Neural progenitor cell (in vitro differentiated cells): ENCODE data around the gene MAD1L1. TPM values are rescaled to one million over a fixed set of nuclear protein-coding genes. Genes with fewer than 3 reads are reported as not detected.

ENCODE experiments used
- DNase-seq: peaks from one replicate; pipeline ENCODE4 v3.0.0-alpha.2; 2016; ENCODE audit warnings: low spot score
- H2AFZ ChIP-seq: fragments of 200-600 bp; sonication (generic); replicated peaks from 2 replicates; pipeline ENCODE4 v1.6.1; 2016; ENCODE audit warnings: antibody characterized with exemption
- H3F3A ChIP-seq: fragments of 200-600 bp; sonication (generic); 2 replicates; pipeline ENCODE4 v1.6.1; 2016; ENCODE audit warnings: antibody characterized with exemption, low read depth
- H3K27ac ChIP-seq: fragments of 200-600 bp; sonication (generic); 2 replicates; pipeline ENCODE4 v1.5.1; 2016; ENCODE audit warnings: mild to moderate bottlenecking
- H3K27me3 ChIP-seq: fragments of 200-600 bp; sonication (generic); 2 replicates; pipeline ENCODE4 v1.6.1; 2016; ENCODE audit warnings: mild to moderate bottlenecking, moderate library complexity
- H3K36me3 ChIP-seq: fragments of 200-600 bp; sonication (generic); 2 replicates; pipeline ENCODE4 v1.5.1; 2016
- H3K4me1 ChIP-seq: fragments of 200-600 bp; sonication (generic); 2 replicates; pipeline ENCODE4 v1.6.1; 2016; ENCODE audit warnings: mixed run types
- H3K4me2 ChIP-seq: fragments of 200-600 bp; sonication (generic); 2 replicates; pipeline ENCODE4 v1.6.1; 2016
- H3K4me3 ChIP-seq: fragments of 200-600 bp; sonication (generic); 2 replicates; pipeline ENCODE4 v1.5.1; 2016
- H3K79me2 ChIP-seq: fragments of 200-600 bp; sonication (generic); 2 replicates; pipeline ENCODE4 v1.6.1; 2016; ENCODE audit warnings: low read depth
- H3K9ac ChIP-seq: fragments of 200-600 bp; sonication (generic); 2 replicates; pipeline ENCODE4 v1.6.1; 2016
- H3K9me3 ChIP-seq: fragments of 200-600 bp; sonication (generic); 2 replicates; pipeline ENCODE4 v1.5.1; 2016; ENCODE audit warnings: low read depth
- H4K20me1 ChIP-seq: fragments of 200-600 bp; sonication (generic); 2 replicates; pipeline ENCODE4 v1.6.1; 2016; ENCODE audit warnings: low read depth
- H3K27ac Mint-ChIP-seq: 3 replicates; pipeline ENCODE4 v1.8.0; 2021; ENCODE audit warnings: mixed read lengths
- H3K27me3 Mint-ChIP-seq: 2 replicates; pipeline ENCODE4 v1.8.0; 2022; ENCODE audit warnings: low read depth, mild to moderate bottlenecking, inconsistent platforms, moderate library complexity, mixed read lengths; ENCODE audit not compliant: insufficient read depth
- H3K36me3 Mint-ChIP-seq: 3 replicates; pipeline ENCODE4 v1.8.0; 2021; ENCODE audit warnings: mixed read lengths
- H3K4me1 Mint-ChIP-seq: 3 replicates; pipeline ENCODE4 v1.8.0; 2021; ENCODE audit warnings: mixed read lengths
- H3K4me3 Mint-ChIP-seq: 3 replicates; pipeline ENCODE4 v1.8.0; 2021; ENCODE audit warnings: mild to moderate bottlenecking, moderate library complexity, mixed read lengths
- H3K9me3 Mint-ChIP-seq: 3 replicates; pipeline ENCODE4 v1.8.0; 2020; ENCODE audit warnings: mixed read lengths
- CTCF ChIP-seq: fragments of 200-600 bp; sonication (generic); IDR thresholded peaks from 2 replicates; pipeline ENCODE4 v1.5.1; 2017; ENCODE audit warnings: antibody characterized with exemption, mild to moderate bottlenecking
- EZH2 ChIP-seq: fragments of 200-600 bp; sonication (generic); IDR thresholded peaks from 2 replicates; pipeline ENCODE4 v1.6.1; 2017; ENCODE audit warnings: antibody characterized with exemption, mild to moderate bottlenecking, moderate library complexity
- EZH2phosphoT487 ChIP-seq: fragments of 200-600 bp; sonication (generic); IDR thresholded peaks from 2 replicates; pipeline ENCODE4 v1.6.1; 2017; ENCODE audit warnings: antibody characterized with exemption
- total RNA-seq: library from RNA; depleted of rRNA; stranded (reverse); fragments of >200 nt; gene quantifications from 2 replicates; pipeline ENCODE4 v1.2.3, GENCODE V29; 2015; ENCODE audit warnings: low replicate concordance

The MAD1L1 gene
- total RNA-seq, 1 donor from 2014 or later = 23.7 TPM

GRCh38 chr7:2192831-2193534 lies 39.8 kb downstream of the MAD1L1 start:
- Histone ChIP-seq H3K4me2 (no peak overlapping the region), H3K9me3 (no peaks in the 10 kb centered on the region), H3K27ac (no peak overlapping the region), H3K4me3 (no peak overlapping the region), H3K79me2 (peaks cover 24% of the 10 kb centered on the region), H2AFZ (no peak overlapping the region), H3K36me3 (no peaks in the 10 kb centered on the region), H3K4me1 (peaks cover 10% of the 10 kb centered on the region), H3K27me3 (no peaks in the 10 kb centered on the region), H4K20me1 (no peaks in the 10 kb centered on the region), H3K9ac (no peak overlapping the region), H3F3A (no peaks in the 10 kb centered on the region)
- Mint-ChIP-seq H3K27ac (no peak overlapping the region), H3K4me3 (no peak overlapping the region), H3K36me3 (peaks cover 54% of the 10 kb centered on the region), H3K9me3 (peaks cover 22% of the 10 kb centered on the region), H3K27me3 (no peaks in the 10 kb centered on the region), H3K4me1 (peaks cover 3% of the 10 kb centered on the region)
- peak; percentile 22 for DNase-seq
- TF ChIP-seq EZH2 = no peak
- no peak for TF ChIP-seq CTCF
- no peak for TF ChIP-seq EZH2phosphoT487

GRCh38 chr7:2191016-2191415 lies 41.7 kb downstream of the MAD1L1 start:
- H4K20me1 ChIP-seq = no peaks in the 10 kb centered on the region
- Mint-ChIP-seq H3K9me3 (peaks cover 20% of the 10 kb centered on the region), H3K36me3 (peaks cover 44% of the 10 kb centered on the region), H3K27me3 (no peaks in the 10 kb centered on the region), H3K27ac (no peak overlapping the region), H3K4me1 (peaks cover 3% of the 10 kb centered on the region), H3K4me3 (no peak overlapping the region)
- no peaks in the 10 kb centered on the region for H3K27me3 ChIP-seq
- no peak overlapping the region for H3K4me3 ChIP-seq
- H3K79me2 ChIP-seq = peaks cover 33% of the 10 kb centered on the region
- no peaks in the 10 kb centered on the region for H3F3A ChIP-seq
- no peaks in the 10 kb centered on the region for H3K9me3 ChIP-seq
- H3K27ac ChIP-seq = no peak overlapping the region
- peaks cover 10% of the 10 kb centered on the region for H3K4me1 ChIP-seq
- no peak for DNase-seq
- H3K9ac ChIP-seq = no peak overlapping the region
- TF ChIP-seq EZH2 = no peak
- no peak for TF ChIP-seq EZH2phosphoT487
- TF ChIP-seq CTCF = no peak
- no peak overlapping the region for H3K4me2 ChIP-seq
- H2AFZ ChIP-seq = no peak overlapping the region
- H3K36me3 ChIP-seq = no peaks in the 10 kb centered on the region

GRCh38 chr7:2190531-2190930 lies 42.2 kb downstream of the MAD1L1 start:
- no peaks in the 10 kb centered on the region for H3K36me3 ChIP-seq
- H4K20me1 ChIP-seq = no peaks in the 10 kb centered on the region
- Mint-ChIP-seq H3K4me1 (peaks cover 3% of the 10 kb centered on the region), H3K9me3 (peaks cover 19% of the 10 kb centered on the region), H3K4me3 (no peak overlapping the region), H3K27me3 (no peaks in the 10 kb centered on the region), H3K36me3 (peaks cover 40% of the 10 kb centered on the region), H3K27ac (no peak overlapping the region)
- H3K4me3 ChIP-seq = no peak overlapping the region
- no peak overlapping the region for H3K27ac ChIP-seq
- no peaks in the 10 kb centered on the region for H3K27me3 ChIP-seq
- no peak overlapping the region for H3K4me2 ChIP-seq
- H3K9me3 ChIP-seq = no peaks in the 10 kb centered on the region
- DNase-seq = no peak
- H2AFZ ChIP-seq = no peak overlapping the region
- H3K79me2 ChIP-seq = peaks cover 33% of the 10 kb centered on the region
- no peaks in the 10 kb centered on the region for H3F3A ChIP-seq
- peaks cover 10% of the 10 kb centered on the region for H3K4me1 ChIP-seq
- TF ChIP-seq EZH2phosphoT487 (no peak), CTCF (no peak), EZH2 (no peak)
- H3K9ac ChIP-seq = no peak overlapping the region
